Measurements from ENCODE around the gene EDIL3. TPM values are rescaled to one million over a fixed set of nuclear protein-coding genes. Genes with fewer than 3 reads are reported as not detected.

Gene EDIL3
- total RNA-seq, 4 donors from 2014 or later = 9.6 to 16.0 (median 11.1) TPM

DNA sequence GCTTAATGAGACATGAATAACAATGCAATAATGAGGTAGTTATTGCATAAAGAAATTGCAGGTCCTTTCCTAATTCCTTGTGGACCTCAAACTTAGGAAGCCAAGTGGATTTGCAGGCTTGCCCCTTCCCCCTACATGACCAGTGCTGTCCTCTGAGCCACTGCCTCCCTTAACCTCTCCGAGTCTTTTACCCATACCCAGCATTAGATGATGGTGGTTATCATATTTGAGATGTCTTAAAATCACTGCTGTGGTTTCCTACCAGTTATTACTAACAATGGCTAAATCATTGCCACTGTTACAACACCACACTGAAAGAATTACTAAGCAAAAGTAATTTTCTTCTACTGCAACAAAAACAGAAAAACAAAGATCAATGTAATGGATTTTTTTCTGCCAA is 170.8 kb downstream of the EDIL3 start:
- TF ChIP-seq, protein P1, sequence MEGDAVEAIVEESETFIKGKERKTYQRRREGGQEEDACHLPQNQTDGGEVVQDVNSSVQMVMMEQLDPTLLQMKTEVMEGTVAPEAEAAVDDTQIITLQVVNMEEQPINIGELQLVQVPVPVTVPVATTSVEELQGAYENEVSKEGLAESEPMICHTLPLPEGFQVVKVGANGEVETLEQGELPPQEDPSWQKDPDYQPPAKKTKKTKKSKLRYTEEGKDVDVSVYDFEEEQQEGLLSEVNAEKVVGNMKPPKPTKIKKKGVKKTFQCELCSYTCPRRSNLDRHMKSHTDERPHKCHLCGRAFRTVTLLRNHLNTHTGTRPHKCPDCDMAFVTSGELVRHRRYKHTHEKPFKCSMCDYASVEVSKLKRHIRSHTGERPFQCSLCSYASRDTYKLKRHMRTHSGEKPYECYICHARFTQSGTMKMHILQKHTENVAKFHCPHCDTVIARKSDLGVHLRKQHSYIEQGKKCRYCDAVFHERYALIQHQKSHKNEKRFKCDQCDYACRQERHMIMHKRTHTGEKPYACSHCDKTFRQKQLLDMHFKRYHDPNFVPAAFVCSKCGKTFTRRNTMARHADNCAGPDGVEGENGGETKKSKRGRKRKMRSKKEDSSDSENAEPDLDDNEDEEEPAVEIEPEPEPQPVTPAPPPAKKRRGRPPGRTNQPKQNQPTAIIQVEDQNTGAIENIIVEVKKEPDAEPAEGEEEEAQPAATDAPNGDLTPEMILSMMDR (IDR thresholded peaks at IDR 0.05; ENCODE audit: low read depth) = no peak

DNA sequence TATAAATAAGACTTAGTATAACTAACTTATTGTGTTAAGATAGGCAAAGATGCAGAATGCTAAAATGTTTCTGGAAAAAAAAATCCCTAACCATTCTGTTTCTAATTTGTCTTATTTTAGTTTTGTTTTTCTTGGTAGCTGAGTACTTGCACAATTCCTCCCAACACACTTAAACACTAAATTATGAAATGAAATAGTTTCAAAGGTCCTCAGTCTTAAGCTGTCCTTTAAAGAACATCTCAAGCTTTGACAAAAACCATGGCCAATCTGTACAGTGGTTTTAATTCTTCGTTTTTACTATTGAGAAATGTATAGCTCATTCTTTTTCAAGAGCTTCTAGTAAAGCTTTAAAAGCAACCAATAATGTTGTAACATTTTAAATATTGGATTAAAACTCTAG is 171.5 kb downstream of the EDIL3 start:
- TF ChIP-seq, protein P1 (IDR thresholded peaks at IDR 0.05; ENCODE audit: low read depth) = no peak

DNA sequence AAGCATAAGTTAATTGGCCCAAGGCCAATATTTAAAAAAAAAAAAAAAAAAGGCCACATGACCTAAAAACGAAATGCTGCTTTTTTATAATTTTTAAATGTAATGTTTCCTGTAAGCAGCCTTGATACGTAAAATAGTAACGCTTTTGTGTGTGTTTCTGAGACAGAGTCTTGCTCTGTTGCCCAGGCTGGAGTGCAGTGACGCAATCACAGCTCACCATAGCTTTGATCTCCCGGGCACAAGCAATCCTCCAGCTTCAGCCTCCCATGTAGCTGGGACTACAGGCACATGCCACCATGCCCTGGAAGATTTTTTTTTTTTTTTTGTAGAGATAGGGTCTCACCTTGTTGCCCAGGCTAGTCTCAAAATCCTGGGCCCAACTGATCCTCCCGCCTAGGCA is 179.9 kb downstream of the EDIL3 start:
- TF ChIP-seq, protein P1 (IDR thresholded peaks at IDR 0.05; ENCODE audit: low read depth) = no peak

DNA sequence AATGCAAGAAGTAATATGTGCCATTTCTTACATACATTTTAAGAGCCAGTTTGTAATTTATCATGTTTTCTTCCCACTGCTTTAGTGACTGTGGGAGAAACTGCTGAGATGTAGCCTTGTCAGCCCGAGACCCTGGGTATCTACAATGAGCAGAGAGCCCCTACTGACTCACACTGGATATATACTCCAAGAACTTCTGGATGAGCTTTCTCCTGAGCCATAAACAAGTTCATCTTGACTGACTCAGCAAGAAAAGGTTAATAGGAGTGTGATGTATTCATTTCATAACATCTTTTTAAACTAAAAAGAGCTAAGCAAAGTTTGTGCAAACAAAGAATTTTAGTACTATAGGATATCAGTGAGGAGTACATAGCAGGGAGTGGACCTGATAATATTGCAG is 182.5 kb downstream of the EDIL3 start:
- TF ChIP-seq, protein P1 (IDR thresholded peaks at IDR 0.05; ENCODE audit: low read depth) = no peak

DNA sequence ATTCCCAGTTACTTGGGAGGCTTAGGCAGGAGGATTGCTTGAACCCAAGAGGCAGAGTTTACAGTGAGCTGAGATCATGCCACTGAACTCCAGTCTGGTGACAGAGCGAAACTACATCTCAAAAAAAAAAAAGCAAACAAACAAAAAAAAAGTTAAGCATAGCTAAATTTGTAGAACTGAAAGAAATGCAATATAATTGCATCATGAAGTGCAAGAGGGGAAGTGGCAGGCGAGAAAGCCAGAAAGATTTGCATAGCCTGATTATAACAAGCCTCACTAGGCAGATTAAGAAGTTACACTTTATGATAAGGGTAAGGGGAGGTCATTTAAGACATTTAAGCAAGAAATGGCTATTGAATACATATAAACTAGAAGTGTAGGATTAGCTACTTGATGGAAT is 187.1 kb downstream of the EDIL3 start:
- TF ChIP-seq, protein P1 (IDR thresholded peaks at IDR 0.05; ENCODE audit: low read depth) = no peak

DNA sequence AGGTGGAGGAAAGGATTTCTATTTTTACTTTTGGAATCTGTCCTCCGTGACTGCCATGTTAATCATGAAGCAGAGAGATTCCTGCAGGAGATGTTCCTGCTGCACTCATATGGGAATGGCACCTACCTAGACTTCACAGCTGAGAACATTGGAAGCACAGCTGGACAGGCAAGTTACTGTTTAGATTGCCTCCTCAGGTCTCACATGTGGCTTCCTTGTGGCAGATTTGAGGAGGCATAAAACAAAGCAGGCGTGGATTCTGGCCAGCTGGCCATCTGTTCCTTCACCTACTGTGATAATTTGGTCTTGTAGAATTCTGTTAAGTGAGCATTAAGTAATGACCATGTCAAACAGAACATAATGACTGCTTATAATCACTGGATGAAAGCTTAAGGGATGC is 193.4 kb downstream of the EDIL3 start:
- TF ChIP-seq, protein P1 (IDR thresholded peaks at IDR 0.05; ENCODE audit: low read depth) = no peak

DNA sequence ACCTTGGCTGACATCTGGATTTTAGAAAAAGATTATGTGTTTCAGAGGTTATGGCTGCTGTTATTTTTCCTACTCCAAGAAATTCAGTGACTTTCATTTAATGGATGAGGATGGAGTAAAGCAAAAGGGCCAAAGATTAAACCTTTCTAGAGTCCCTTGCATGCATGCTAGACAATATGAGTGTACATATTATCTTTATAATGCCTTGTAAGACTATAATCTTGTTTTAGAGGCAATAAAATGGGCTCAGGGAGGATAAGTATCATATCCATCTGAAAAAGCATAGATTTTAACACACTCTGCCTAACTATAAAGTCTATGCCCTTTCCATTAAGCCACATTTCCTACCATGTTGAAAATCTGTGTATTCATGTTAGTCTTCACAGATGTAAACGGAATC is 199.8 kb downstream of the EDIL3 start:
- TF ChIP-seq, protein P1 (IDR thresholded peaks at IDR 0.05; ENCODE audit: low read depth) = no peak

Data from subcutaneous adipose tissue (tissue), 4 donors.